Activated naive CD4-positive, alpha-beta T cell treated with anti-CD3 and anti-CD28 coated beads, Interleukin-2, amount 50 U/mL, for 24 hours (primary cell): ENCODE results near the gene CHMP2A.
"Not testable (repeated sequence)": the region's sequence is repeated elsewhere in the genome, so short reads cannot be mapped to it uniquely, and the experiment has no call there.

Source experiments
- H3K27ac Mint-ChIP-seq: one replicate; pipeline ENCODE4 v1.8.0; 2021; ENCODE audit warnings: mild to moderate bottlenecking, mixed read lengths
- H3K27me3 Mint-ChIP-seq: one replicate; pipeline ENCODE4 v1.8.0; 2021; ENCODE audit warnings: mixed read lengths
- H3K36me3 Mint-ChIP-seq: one replicate; pipeline ENCODE4 v1.8.0; 2021; ENCODE audit warnings: mixed read lengths
- H3K4me1 Mint-ChIP-seq: one replicate; pipeline ENCODE4 v1.8.0; 2021; ENCODE audit warnings: mixed read lengths
- H3K4me3 Mint-ChIP-seq: one replicate; pipeline ENCODE4 v1.8.0; 2021; ENCODE audit warnings: mild to moderate bottlenecking, mixed read lengths
- H3K9me3 Mint-ChIP-seq: one replicate; pipeline ENCODE4 v1.8.0; 2021; ENCODE audit warnings: mixed read lengths

CHMP2A gene

GRCh38 chr19:58551123-58551497 lies 3.8 kb downstream of the CHMP2A start:
- H3K4me3 Mint-ChIP-seq = no peak overlapping the region
- peaks cover 36% of the 10 kb centered on the region for H3K4me1 Mint-ChIP-seq
- H3K36me3 Mint-ChIP-seq = peaks cover 24% of the 10 kb centered on the region
- no peaks in the 10 kb centered on the region for H3K27me3 Mint-ChIP-seq
- H3K27ac Mint-ChIP-seq = no peak overlapping the region
- no peaks in the 10 kb centered on the region for H3K9me3 Mint-ChIP-seq

DNA sequence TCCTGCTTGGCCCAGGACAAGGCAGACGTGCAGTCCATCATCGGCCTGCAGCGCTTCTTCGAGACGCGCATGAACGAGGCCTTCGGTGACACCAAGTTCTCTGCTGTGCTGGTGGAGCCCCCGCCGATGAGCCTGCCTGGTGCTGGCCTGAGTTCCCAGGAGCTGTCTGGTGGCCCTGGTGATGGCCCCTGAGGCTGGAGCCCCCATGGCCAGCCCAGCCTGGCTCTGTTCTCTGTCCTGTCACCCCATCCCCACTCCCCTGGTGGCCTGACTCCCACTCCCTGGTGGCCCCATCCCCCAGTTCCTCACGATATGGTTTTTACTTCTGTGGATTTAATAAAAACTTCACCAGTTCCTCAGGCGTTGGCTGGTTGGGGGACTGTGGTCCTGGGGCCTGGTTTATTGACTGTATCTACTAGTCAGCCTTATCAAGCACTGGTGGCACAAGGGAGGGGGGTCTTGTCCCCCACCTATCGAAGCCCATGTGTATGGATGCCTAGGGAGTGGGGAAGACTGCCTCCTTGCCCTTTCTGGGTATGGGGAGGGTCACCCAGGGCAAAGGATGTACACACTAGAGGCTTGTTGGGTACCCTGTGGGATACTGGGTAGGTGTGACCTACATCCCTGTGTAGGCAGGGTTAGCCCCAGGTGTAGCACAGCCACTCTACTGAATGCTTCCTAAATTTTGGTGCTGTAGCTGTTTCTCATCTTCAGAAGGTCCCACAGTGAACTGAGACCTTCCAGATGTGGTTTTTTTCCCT lies 4.4 kb downstream of the CHMP2A start:
- H3K9me3 Mint-ChIP-seq = no peaks in the 10 kb centered on the region
- H3K4me3 Mint-ChIP-seq = no peak overlapping the region
- H3K27me3 Mint-ChIP-seq = no peaks in the 10 kb centered on the region
- H3K4me1 Mint-ChIP-seq = peaks cover 40% of the 10 kb centered on the region
- H3K27ac Mint-ChIP-seq = peak overlapping the region; percentile 35
- H3K36me3 Mint-ChIP-seq = peaks cover 29% of the 10 kb centered on the region

DNA sequence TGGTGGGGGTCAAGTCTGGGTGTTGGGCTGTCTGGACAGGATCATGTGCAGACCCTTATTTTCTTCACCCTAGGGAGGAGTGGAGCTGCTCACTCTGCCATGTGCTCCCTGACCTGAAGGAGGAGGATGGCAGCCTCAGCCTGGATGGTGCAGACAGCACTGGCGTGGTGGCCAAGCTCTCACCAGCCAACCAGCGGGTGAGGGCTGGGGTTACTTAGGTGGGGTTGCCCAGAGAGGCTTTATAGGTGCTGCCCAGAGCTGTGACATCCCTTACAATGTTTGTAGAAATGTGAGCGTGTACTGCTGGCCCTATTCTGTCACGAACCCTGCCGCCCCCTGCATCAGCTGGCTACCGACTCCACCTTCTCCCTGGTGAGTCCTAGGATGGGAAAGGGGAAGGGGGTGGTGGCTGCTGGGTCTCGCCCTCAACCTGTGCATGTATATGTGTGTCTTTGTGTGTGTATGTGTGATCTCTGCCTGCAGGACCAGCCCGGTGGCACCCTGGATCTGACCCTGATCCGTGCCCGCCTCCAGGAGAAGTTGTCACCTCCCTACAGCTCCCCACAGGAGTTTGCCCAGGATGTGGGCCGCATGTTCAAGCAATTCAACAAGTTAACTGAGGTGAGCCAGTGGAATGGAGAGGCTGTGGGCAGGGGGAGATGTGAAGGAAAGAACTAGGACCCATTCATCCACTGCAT lies 5.1 kb downstream of the CHMP2A start:
- Mint-ChIP-seq H3K36me3 (peaks cover 33% of the 10 kb centered on the region), H3K4me1 (peaks cover 34% of the 10 kb centered on the region), H3K27me3 (no peaks in the 10 kb centered on the region), H3K9me3 (no peaks in the 10 kb centered on the region), H3K27ac (peak overlapping the region; percentile 90), H3K4me3 (no peak overlapping the region)

- Mint-ChIP-seq H3K4me3 (no peak overlapping the region), H3K27me3 (no peaks in the 10 kb centered on the region), H3K27ac (peak overlapping the region; percentile 90), H3K4me1 (peaks cover 33% of the 10 kb centered on the region), H3K36me3 (peaks cover 33% of the 10 kb centered on the region), H3K9me3 (no peaks in the 10 kb centered on the region)
Observed at GRCh38 chr19:58548859-58549663, 5.8 kb downstream of the CHMP2A start.

DNA sequence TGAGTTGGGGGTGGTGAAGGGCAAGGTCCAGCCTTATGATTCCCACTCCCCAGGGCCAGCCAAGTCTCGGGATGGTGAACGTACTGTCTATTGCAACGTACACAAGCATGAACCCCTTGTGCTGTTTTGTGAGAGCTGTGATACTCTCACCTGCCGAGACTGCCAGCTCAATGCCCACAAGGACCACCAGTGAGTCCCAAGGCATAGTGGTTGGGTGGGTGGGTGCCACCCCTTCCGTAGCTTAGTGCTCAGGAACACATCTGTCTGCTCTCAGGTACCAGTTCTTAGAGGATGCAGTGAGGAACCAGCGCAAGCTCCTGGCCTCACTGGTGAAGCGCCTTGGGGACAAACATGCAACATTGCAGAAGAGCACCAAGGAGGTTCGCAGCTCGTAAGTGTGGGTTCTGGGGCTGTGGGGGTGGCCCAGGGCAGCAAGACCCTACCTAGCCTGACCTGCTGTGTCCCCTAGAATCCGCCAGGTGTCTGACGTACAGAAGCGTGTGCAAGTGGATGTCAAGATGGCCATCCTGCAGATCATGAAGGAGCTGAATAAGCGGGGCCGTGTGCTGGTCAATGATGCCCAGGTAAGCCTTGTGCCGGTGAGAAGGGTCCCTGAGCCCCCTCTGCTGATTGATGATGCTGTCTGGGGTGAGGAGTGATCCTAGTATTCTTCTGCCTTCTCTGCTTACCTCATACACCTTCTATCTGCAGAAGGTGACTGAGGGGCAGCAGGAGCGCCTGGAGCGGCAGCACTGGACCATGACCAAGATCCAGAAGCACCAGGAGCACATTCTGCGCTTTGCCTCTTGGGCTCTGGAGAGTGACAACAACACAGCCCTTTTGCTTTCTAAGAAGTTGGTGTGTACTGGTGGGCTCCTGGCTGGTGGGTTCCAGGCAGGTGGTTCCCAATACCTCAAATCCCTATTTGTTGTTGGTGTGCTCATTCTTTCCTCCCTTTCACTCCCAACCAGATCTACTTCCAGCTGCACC lies 7.3 kb downstream of the CHMP2A start:
- peaks cover 29% of the 10 kb centered on the region for H3K4me1 Mint-ChIP-seq
- H3K9me3 Mint-ChIP-seq = no peaks in the 10 kb centered on the region
- peak overlapping the region; percentile 36 for H3K27ac Mint-ChIP-seq
- no peaks in the 10 kb centered on the region for H3K27me3 Mint-ChIP-seq
- H3K4me3 Mint-ChIP-seq = peak overlapping the region; percentile 96
- H3K36me3 Mint-ChIP-seq = peaks cover 26% of the 10 kb centered on the region

DNA sequence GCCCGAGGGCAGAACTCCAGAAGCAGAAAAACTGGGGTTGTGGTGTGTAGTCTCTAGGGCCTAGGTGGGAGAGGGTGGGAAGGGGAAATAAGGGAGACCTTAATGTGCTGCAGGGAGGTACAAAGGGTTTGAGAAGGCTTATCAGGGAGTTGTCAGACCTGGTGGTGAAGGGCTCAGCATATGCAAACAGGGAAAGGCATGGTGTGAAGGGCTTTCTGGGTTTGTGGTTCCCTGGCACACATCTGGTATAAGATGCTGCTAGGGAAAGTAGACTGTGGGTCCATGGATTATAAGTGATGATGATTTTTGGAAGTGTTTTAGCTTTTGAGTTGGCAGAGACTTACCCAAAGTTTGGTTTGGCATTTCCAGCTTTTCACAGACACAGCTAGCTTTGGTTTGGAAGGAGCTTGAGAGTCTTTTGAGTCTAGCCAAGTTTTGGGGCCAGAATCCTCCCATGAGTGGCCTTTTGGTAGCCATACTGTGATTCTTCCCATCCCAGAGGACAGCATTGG lies 8.8 kb downstream of the CHMP2A start:
- H3K9me3 Mint-ChIP-seq = no peaks in the 10 kb centered on the region
- H3K27me3 Mint-ChIP-seq = no peaks in the 10 kb centered on the region
- H3K36me3 Mint-ChIP-seq = peaks cover 23% of the 10 kb centered on the region
- peak overlapping the region; percentile 95 for H3K27ac Mint-ChIP-seq
- peaks cover 26% of the 10 kb centered on the region for H3K4me1 Mint-ChIP-seq
- H3K4me3 Mint-ChIP-seq = peak overlapping the region; percentile 96

GRCh38 chr19:58545286-58546018 lies 9.5 kb downstream of the CHMP2A start:
- no peaks in the 10 kb centered on the region for H3K27me3 Mint-ChIP-seq
- peaks cover 22% of the 10 kb centered on the region for H3K36me3 Mint-ChIP-seq
- no peaks in the 10 kb centered on the region for H3K9me3 Mint-ChIP-seq
- H3K27ac Mint-ChIP-seq = peak overlapping the region; percentile 95
- H3K4me1 Mint-ChIP-seq = peaks cover 26% of the 10 kb centered on the region
- peak overlapping the region; percentile 96 for H3K4me3 Mint-ChIP-seq

GRCh38 chr19:58544591-58545285 lies 10.2 kb downstream of the CHMP2A start:
- H3K36me3 Mint-ChIP-seq = peaks cover 20% of the 10 kb centered on the region
- no peaks in the 10 kb centered on the region for H3K27me3 Mint-ChIP-seq
- H3K4me1 Mint-ChIP-seq = peaks cover 26% of the 10 kb centered on the region
- no peaks in the 10 kb centered on the region for H3K9me3 Mint-ChIP-seq
- H3K27ac Mint-ChIP-seq = peak overlapping the region; percentile 95
- peak overlapping the region; percentile 96 for H3K4me3 Mint-ChIP-seq

- H3K4me1 Mint-ChIP-seq = peaks cover 26% of the 10 kb centered on the region
- peak within 1 kb of the TSS; percentile 99 for H3K27ac Mint-ChIP-seq
- peaks cover 2% of the 10 kb centered on the region for H3K27me3 Mint-ChIP-seq
- peak within 1 kb of the TSS; percentile 96 for H3K4me3 Mint-ChIP-seq
- H3K9me3 Mint-ChIP-seq = no peaks in the 10 kb centered on the region
- peaks cover 20% of the 10 kb centered on the region for H3K36me3 Mint-ChIP-seq
Observed at GRCh38 chr19:58543826-58544590, 10.9 kb downstream of the CHMP2A start, which contains the start of gene TRIM28. TSS of gene TRIM28 (plus strand) at chr19:58544064. CDS start at chr19:58544758, 694 bp downstream.

- Mint-ChIP-seq H3K4me3 (peak overlapping the region; percentile 36), H3K4me1 (peaks cover 25% of the 10 kb centered on the region), H3K36me3 (peaks cover 17% of the 10 kb centered on the region), H3K27ac (peak overlapping the region; percentile 62)
- not testable (repeated sequence) for H3K27me3 Mint-ChIP-seq, H3K9me3 Mint-ChIP-seq
Observed at GRCh38 chr19:58542641-58543372, 12.1 kb downstream of the CHMP2A start.

DNA sequence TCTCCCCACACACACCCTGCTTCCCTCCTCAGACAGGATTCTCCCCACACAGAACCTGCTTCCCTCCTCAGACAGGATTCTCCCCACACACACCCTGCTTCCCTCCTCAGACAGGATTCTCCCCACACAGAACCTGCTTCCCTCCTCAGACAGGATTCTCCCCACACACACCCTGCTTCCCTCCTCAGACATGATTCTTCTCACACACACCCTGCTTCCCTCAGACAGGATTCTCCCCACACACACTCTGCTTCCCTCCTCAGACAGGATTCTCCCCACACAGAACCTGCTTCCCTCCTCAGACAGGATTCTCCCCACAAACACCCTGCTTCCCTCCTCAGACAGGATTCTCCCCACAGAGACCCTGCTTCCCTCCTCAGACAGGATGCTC lies 15.7 kb downstream of the CHMP2A start:
- H3K27me3 Mint-ChIP-seq, H3K27ac Mint-ChIP-seq, H3K9me3 Mint-ChIP-seq, H3K36me3 Mint-ChIP-seq: not testable (repeated sequence)
- peaks cover 11% of the 10 kb centered on the region for H3K4me1 Mint-ChIP-seq
- peak overlapping the region; percentile 19 for H3K4me3 Mint-ChIP-seq

DNA sequence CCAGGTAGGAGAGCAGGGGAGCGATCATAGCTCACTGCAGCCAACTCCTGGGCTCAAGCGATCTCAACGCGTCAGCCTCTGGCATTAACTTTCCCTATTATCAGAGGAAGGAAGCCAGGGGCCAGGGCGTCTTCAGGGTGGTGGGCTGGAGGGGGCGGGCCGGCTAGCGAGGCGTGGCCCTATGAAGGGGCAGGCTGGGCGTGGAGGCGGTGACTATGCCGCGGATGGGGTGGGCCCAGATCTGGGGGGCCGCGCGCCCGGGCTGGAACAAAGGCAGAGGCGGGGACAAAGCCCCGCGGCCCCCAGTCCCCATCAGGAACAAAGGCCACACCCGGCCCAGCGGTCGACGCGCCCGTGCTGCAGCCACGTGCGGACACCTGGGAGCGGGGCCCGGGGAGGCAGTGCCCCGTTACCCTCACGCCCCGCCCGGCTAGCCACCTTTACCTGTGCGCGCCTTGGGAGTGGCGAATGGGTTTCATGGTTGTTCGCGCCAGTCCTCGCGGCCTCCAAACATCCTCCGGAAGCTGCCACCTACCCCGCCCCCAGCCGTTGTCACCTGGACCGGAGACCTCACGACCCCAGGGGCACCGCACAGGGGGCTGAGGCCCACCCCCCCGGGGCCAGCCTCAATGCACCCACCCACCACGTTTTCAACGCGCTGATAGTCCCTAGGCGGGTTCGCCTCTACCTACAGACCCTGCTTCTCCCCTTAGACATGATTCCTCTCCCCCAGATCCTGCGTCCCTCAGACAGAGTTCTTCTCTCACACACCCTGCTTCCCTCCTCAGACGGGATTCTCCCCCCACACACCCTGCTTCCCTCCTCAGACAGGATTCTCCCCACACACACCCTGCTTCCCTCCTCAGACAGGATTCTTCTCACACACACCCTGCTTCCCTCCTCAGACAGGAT lies 16.4 kb downstream of the CHMP2A start:
- peak overlapping the region; percentile 76 for H3K4me3 Mint-ChIP-seq
- H3K36me3 Mint-ChIP-seq = no peaks in the 10 kb centered on the region
- peaks cover 3% of the 10 kb centered on the region for H3K27me3 Mint-ChIP-seq
- peak overlapping the region; percentile 41 for H3K27ac Mint-ChIP-seq
- H3K4me1 Mint-ChIP-seq = peaks cover 5% of the 10 kb centered on the region
- no peaks in the 10 kb centered on the region for H3K9me3 Mint-ChIP-seq
